Fibroblast of lung (primary cell): Measurements from ENCODE around the gene ACKR2. TPM values are rescaled to one million over a fixed set of nuclear protein-coding genes. Genes with fewer than 3 reads are reported as not detected.

ENCODE experiments used
- DNase-seq, 2 donors: peaks; one replicate each; pipeline versions ENCODE4 v3.0.0 to v3.0.0-alpha.2; 2010; ENCODE audit warnings: low read depth in 2 of 2
- H2AFZ ChIP-seq: 2 replicates; pipeline ENCODE4 v1.5.1; 2012; ENCODE audit warnings: low read length, control low read depth, inconsistent platforms
- H3K27ac ChIP-seq: 2 replicates; pipeline ENCODE4 v1.5.1; 2011; ENCODE audit warnings: low read length, control low read depth; ENCODE audit not compliant: insufficient read depth
- H3K27me3 ChIP-seq: 2 replicates; pipeline ENCODE4 v1.5.1; 2011; ENCODE audit warnings: mild to moderate bottlenecking, low read length; ENCODE audit not compliant: control insufficient read depth, insufficient read depth
- H3K36me3 ChIP-seq: 2 replicates; pipeline ENCODE4 v1.5.1; 2011; ENCODE audit warnings: low read length; ENCODE audit not compliant: control insufficient read depth, insufficient read depth
- H3K4me1 ChIP-seq: 2 replicates; pipeline ENCODE4 v1.5.1; 2011; ENCODE audit warnings: low read length; ENCODE audit not compliant: control insufficient read depth, insufficient read depth; ENCODE audit errors: extremely low read depth
- H3K4me2 ChIP-seq: 2 replicates; pipeline ENCODE4 v1.5.1; 2011; ENCODE audit warnings: low read length, control low read depth; ENCODE audit not compliant: insufficient read depth; ENCODE audit errors: extremely low read depth
- H3K4me3 ChIP-seq, 4 experiments: fragments of 200-600 bp in 1 of 4; sonication (generic) in 1 of 4; replicated peaks in 1 of 4; 2 replicates each; pipeline ENCODE4 v1.5.1; 2011 to 2016; ENCODE audit warnings: low read length in 4 of 4, low read depth in 3 of 4, mild to moderate bottlenecking in 3 of 4, control low read depth in 2 of 4, inconsistent platforms in 1 of 4, mixed read lengths in 1 of 4; ENCODE audit not compliant: insufficient read depth in 1 of 4; ENCODE audit errors: control extremely low read depth in 1 of 4
- H3K79me2 ChIP-seq: 2 replicates; pipeline ENCODE4 v1.5.1; 2012; ENCODE audit warnings: mild to moderate bottlenecking, low read length, inconsistent platforms; ENCODE audit not compliant: control insufficient read depth, insufficient read depth
- H3K9ac ChIP-seq: 2 replicates; pipeline ENCODE4 v1.5.1; 2011; ENCODE audit warnings: mild to moderate bottlenecking, low read length, control low read depth; ENCODE audit not compliant: insufficient read depth
- H3K9me3 ChIP-seq: 2 replicates; pipeline ENCODE4 v1.5.1; 2012; ENCODE audit warnings: low read depth, low read length; ENCODE audit not compliant: control insufficient read depth, insufficient read depth
- H4K20me1 ChIP-seq: 2 replicates; pipeline ENCODE4 v1.5.1; 2011; ENCODE audit warnings: low read length; ENCODE audit not compliant: control insufficient read depth, insufficient read depth; ENCODE audit errors: extremely low read depth
- CTCF ChIP-seq, 2 donors: IDR thresholded peaks in 1 of 2; conservative IDR thresholded peaks in 1 of 2; 1 replicate in 1 of 2; 2 replicates in 1 of 2; pipeline ENCODE4 v1.5.1; 2011 to 2012; ENCODE audit warnings: low read length in 2 of 2, control low read depth in 1 of 2, inconsistent platforms in 1 of 2, low read depth in 1 of 2, mild to moderate bottlenecking in 1 of 2
- EZH2 ChIP-seq: IDR thresholded peaks from 2 replicates; pipeline ENCODE4 v1.5.1; 2012; ENCODE audit warnings: low read length, control low read depth, mild to moderate bottlenecking; ENCODE audit errors: missing control alignments
- polyA plus RNA-seq, 2 donors: library from polyadenylated mRNA; depleted of rRNA in 1 of 2; stranded (reverse) in 1 of 2; unstranded in 1 of 2; fragments of >200 nt; gene quantifications; 2 replicates each; pipeline ENCODE4 v1.2.1, GENCODE V29; 2011 to 2012; ENCODE audit warnings: missing spikeins in 1 of 2
- total RNA-seq: library from RNA; depleted of rRNA; stranded (reverse); fragments of >200 nt; gene quantifications from 2 replicates; pipeline ENCODE4 v1.2.1, GENCODE V29; 2014

ACKR2 gene
- total and polyA plus RNA-seq, 2 donors (not counting 1 experiment from before 2014, with no cell fraction given): under 0.01 to 0.19 TPM

- no peak overlapping the region for H2AFZ ChIP-seq
- H3K27me3 ChIP-seq: no peaks in the 10 kb centered on the region
- DNase-seq: no peak
- H3K9ac ChIP-seq: no peak overlapping the region
- H3K4me1 ChIP-seq: no peaks in the 10 kb centered on the region
- no peak overlapping the region for H3K4me3 ChIP-seq
- no peak overlapping the region for H3K27ac ChIP-seq
- TF ChIP-seq EZH2: no peak
- H4K20me1 ChIP-seq: no peaks in the 10 kb centered on the region
- peaks cover 17% of the 10 kb centered on the region for H3K79me2 ChIP-seq
- H3K36me3 ChIP-seq: no peaks in the 10 kb centered on the region
- H3K4me2 ChIP-seq: no peak overlapping the region
- H3K9me3 ChIP-seq: no peaks in the 10 kb centered on the region
These were observed 13.5 kb upstream of the ACKR2 start for GRCh38 chr3:42795621-42796181.

GRCh38 chr3:42796332-42796885 lies 12.8 kb upstream of the ACKR2 start:
- Histone ChIP-seq H3K27ac (no peak overlapping the region), H4K20me1 (no peaks in the 10 kb centered on the region), H3K36me3 (no peaks in the 10 kb centered on the region), H3K79me2 (peaks cover 21% of the 10 kb centered on the region), H3K9ac (no peak overlapping the region), H3K4me1 (no peaks in the 10 kb centered on the region), H3K27me3 (no peaks in the 10 kb centered on the region), H3K4me2 (no peak overlapping the region), H3K9me3 (no peaks in the 10 kb centered on the region), H3K4me3 (no peak overlapping the region), H2AFZ (no peak overlapping the region)
- DNase-seq: no peak
- no peak for TF ChIP-seq EZH2
- no peak for TF ChIP-seq CTCF (conservative IDR thresholded peaks at IDR 0.05 in 1 of 2, IDR thresholded peaks at IDR 0.05 in 1 of 2; ENCODE audit: low read depth in 1 of 2, low read length in 2 of 2)

GRCh38 chr3:42799376-42799775 lies 9.9 kb upstream of the ACKR2 start:
- Histone ChIP-seq H3K36me3 (no peaks in the 10 kb centered on the region), H3K4me1 (no peaks in the 10 kb centered on the region), H3K79me2 (peaks cover 44% of the 10 kb centered on the region), H3K4me3 (no peak overlapping the region), H3K9me3 (no peaks in the 10 kb centered on the region), H3K27ac (no peak overlapping the region), H3K27me3 (no peaks in the 10 kb centered on the region), H3K4me2 (no peak overlapping the region), H2AFZ (no peak overlapping the region), H4K20me1 (no peaks in the 10 kb centered on the region), H3K9ac (no peak overlapping the region)
- no peak for DNase-seq
- TF ChIP-seq CTCF (conservative IDR thresholded peaks at IDR 0.05 in 1 of 2, IDR thresholded peaks at IDR 0.05 in 1 of 2; ENCODE audit: low read depth in 1 of 2, low read length in 2 of 2): no peak
- TF ChIP-seq EZH2: no peak
